Activated CD4-positive, alpha-beta T cell treated with anti-CD3 and anti-CD28 coated beads, Interleukin-2, Interleukin-4, amounts not matched to agents 100 ng/mL and 50 ng/mL, durations not matched to agents 16 hours and 8 hours (primary cell): ENCODE results near the gene FBXO33.
A peak's percentile ranks its signal among the peaks of the same experiment; 100 is the strongest.
"Not testable (repeated sequence)": the region's sequence is repeated elsewhere in the genome, so short reads cannot be mapped to it uniquely, and the experiment has no call there.

Experiments
- DNase-seq: peaks from one replicate; pipeline ENCODE4 v3.0.0-alpha.2; 2020; ENCODE audit warnings: low spot score

Gene FBXO33

GRCh38 chr14:39369029-39369428 is 63.2 kb downstream of the FBXO33 start:
- no peak for DNase-seq

GRCh38 chr14:39368261-39368959 is 63.8 kb downstream of the FBXO33 start:
- DNase-seq: peak; percentile 24

GRCh38 chr14:39367387-39367751 is 64.9 kb downstream of the FBXO33 start:
- no peak for DNase-seq

GRCh38 chr14:39366460-39367386 is 65.5 kb downstream of the FBXO33 start:
- DNase-seq: no peak

- DNase-seq: no peak
Observed at GRCh38 chr14:39365354-39365753, 66.9 kb downstream of the FBXO33 start.

GRCh38 chr14:39364509-39364908 is 67.7 kb downstream of the FBXO33 start:
- DNase-seq: no peak

GRCh38 chr14:39361556-39361955 is 70.7 kb downstream of the FBXO33 start:
- not testable (repeated sequence) for DNase-seq

- no peak for DNase-seq
Observed at GRCh38 chr14:39360316-39360715, 71.9 kb downstream of the FBXO33 start.

- not testable (repeated sequence) for DNase-seq
Observed at GRCh38 chr14:39359069-39359468, 73.2 kb downstream of the FBXO33 start.

- no peak for DNase-seq
Observed at GRCh38 chr14:39351708-39352107, 80.5 kb downstream of the FBXO33 start.

GRCh38 chr14:39350866-39351265 is 81.4 kb downstream of the FBXO33 start:
- no peak for DNase-seq
